Esophagus muscularis mucosa (tissue), 4 donors: ENCODE measurements around the gene ATP11A. TPM values are rescaled to one million over a fixed set of nuclear protein-coding genes. Genes with fewer than 3 reads are reported as not detected.

ENCODE experiments used
- DNase-seq: peaks from one replicate; pipeline ENCODE4 v3.0.0-alpha.2; 2017; ENCODE audit errors: extremely low spot score
- H3K27ac ChIP-seq, 4 donors: fragments of 200-600 bp; sonication (generic); replicated peaks in 1 of 4; 1 replicate in 3 of 4; 2 replicates in 1 of 4; pipeline ENCODE4 v1.5.1; 2016 to 2019; ENCODE audit warnings: mild to moderate bottlenecking in 1 of 4
- H3K27me3 ChIP-seq, 4 donors: fragments of 200-600 bp; sonication (generic); one replicate each; pipeline versions ENCODE4 v1.5.1 to v1.6.0; 2016 to 2019
- H3K36me3 ChIP-seq, 4 donors: fragments of 200-600 bp; sonication (generic); one replicate each; pipeline ENCODE4 v1.5.1; 2016 to 2019
- H3K4me1 ChIP-seq, 4 donors: fragments of 200-600 bp; sonication (generic); one replicate each; pipeline ENCODE4 v1.5.1; 2016 to 2019
- H3K4me3 ChIP-seq, 4 donors: fragments of 200-600 bp; sonication (generic); 1 replicate in 2 of 4; 2 replicates in 2 of 4; pipeline ENCODE4 v1.5.1; 2016 to 2019; ENCODE audit warnings: mild to moderate bottlenecking in 4 of 4, moderate library complexity in 1 of 4
- H3K9me3 ChIP-seq, 4 donors: fragments of 200-600 bp; sonication (generic); 1 replicate in 3 of 4; 2 replicates in 1 of 4; pipeline ENCODE4 v1.5.1; 2016 to 2019
- CTCF ChIP-seq, 3 experiments: fragments of 200-600 bp in 2 of 3; fragments of 450-650 bp in 1 of 3; sonication (generic) in 2 of 3; IDR thresholded peaks; one replicate each; pipeline ENCODE4 v1.5.1; 2017 to 2019; ENCODE audit warnings: antibody characterized with exemption in 3 of 3, mild to moderate bottlenecking in 2 of 3, moderate library complexity in 1 of 3
- EP300 ChIP-seq: sonication (generic); formaldehyde crosslinking; IDR thresholded peaks from one replicate; pipeline ENCODE4 v1.6.1; 2017; ENCODE audit warnings: antibody characterized with exemption
- POLR2A ChIP-seq: fragments of 450-650 bp; IDR thresholded peaks from one replicate; pipeline ENCODE4 v1.6.1; 2017; ENCODE audit warnings: antibody characterized with exemption, moderate library complexity, mild to moderate bottlenecking, low read depth
- POLR2AphosphoS5 ChIP-seq, 2 donors: sonication (generic); formaldehyde crosslinking; IDR thresholded peaks; one replicate each; pipeline ENCODE4 v1.6.1; 2017; ENCODE audit warnings: antibody characterized with exemption in 2 of 2
- WGBS: methylation state at CpG from one replicate; pipeline ENCODE4 v1.1.5; 2018; 5-methylcytosine and 5-hydroxymethylcytosine counted together
- intact Hi-C: fragments of 100-400 bp; cut with DNase I; formaldehyde crosslinking; loops from one replicate; pipeline ENCODE4 v1.15.1; 2023
- total RNA-seq, 4 donors: library from RNA; depleted of rRNA; stranded (reverse); fragments of >200 nt; gene quantifications; one replicate each; pipeline versions ENCODE4 v1.1.0 to v1.2.1, GENCODE V29; 2016

The ATP11A gene
- total RNA-seq, 4 donors from 2014 or later: 11.2 to 27.8 (median 14.3) TPM

GRCh38 chr13:112844879-112845278, 155.0 kb downstream of the ATP11A start:
- peaks cover 0 to 67% (median 43%) of the 10 kb centered on the region in 4 donors for H3K36me3 ChIP-seq
- H3K9me3 ChIP-seq: peaks cover 0 to 12% (median 6%) of the 10 kb centered on the region in 4 donors
- no peak overlapping the region for H3K4me3 ChIP-seq
- H3K27ac ChIP-seq: no peak overlapping the region
- H3K4me1 ChIP-seq: peaks cover 0 to 3% (median 0%) of the 10 kb centered on the region in 4 donors
- no peak for DNase-seq
- no peaks in the 10 kb centered on the region for H3K27me3 ChIP-seq
- no peak for TF ChIP-seq POLR2A
- TF ChIP-seq CTCF (IDR thresholded peaks at IDR 0.05): no peak
- TF ChIP-seq EP300: no peak
- no peak for TF ChIP-seq POLR2AphosphoS5 (IDR thresholded peaks at IDR 0.05)
- intact Hi-C loops: no loop called here
- no CpG with 5 or more reads among the region's 10 CpGs for WGBS

- Histone ChIP-seq H3K27me3 (no peaks in the 10 kb centered on the region), H3K9me3 (peaks cover 0 to 12% (median 6%) of the 10 kb centered on the region in 4 donors), H3K4me1 (peaks cover 0 to 3% (median 0%) of the 10 kb centered on the region in 4 donors), H3K27ac (no peak overlapping the region), H3K4me3 (no peak overlapping the region), H3K36me3 (peaks cover 0 to 70% (median 43%) of the 10 kb centered on the region in 4 donors)
- intact Hi-C loops: no loop called here
- TF ChIP-seq POLR2AphosphoS5 (IDR thresholded peaks at IDR 0.05) (no peak), POLR2A (no peak), CTCF (IDR thresholded peaks at IDR 0.05) (no peak), EP300 (no peak)
- WGBS: 99% methylated on average over 12 of the region's 23 CpGs
- no peak for DNase-seq
Observed at GRCh38 chr13:112845511-112846144, 155.8 kb downstream of the ATP11A start.

GRCh38 chr13:112846411-112847115, 156.7 kb downstream of the ATP11A start:
- no peak overlapping the region for H3K4me3 ChIP-seq
- no peaks in the 10 kb centered on the region for H3K27me3 ChIP-seq
- no peak for DNase-seq
- peaks cover 0 to 12% (median 6%) of the 10 kb centered on the region in 4 donors for H3K9me3 ChIP-seq
- peaks cover 8 to 70% (median 48%) of the 10 kb centered on the region in 4 donors for H3K36me3 ChIP-seq
- no peak for TF ChIP-seq POLR2A
- WGBS: 92% methylated on average over 22 of the region's 23 CpGs
- no peak overlapping the region for H3K27ac ChIP-seq
- intact Hi-C loops: no loop called here
- H3K4me1 ChIP-seq: peaks cover 0 to 3% (median 0%) of the 10 kb centered on the region in 4 donors

GRCh38 chr13:112849500-112849899, 159.7 kb downstream of the ATP11A start:
- no peak overlapping the region for H3K4me3 ChIP-seq
- H3K9me3 ChIP-seq: peaks cover 0 to 12% (median 6%) of the 10 kb centered on the region in 4 donors
- intact Hi-C loops: no loop called here
- no peak overlapping the region for H3K27ac ChIP-seq
- WGBS: 81% methylated on average over 6 of the region's 6 CpGs
- peaks cover 15 to 79% (median 49%) of the 10 kb centered on the region in 4 donors for H3K36me3 ChIP-seq
- H3K27me3 ChIP-seq: no peaks in the 10 kb centered on the region
- no peak for TF ChIP-seq POLR2AphosphoS5 (IDR thresholded peaks at IDR 0.05)
- no peaks in the 10 kb centered on the region for H3K4me1 ChIP-seq
- no peak for DNase-seq

- H3K4me3 ChIP-seq: no peak overlapping the region
- TF ChIP-seq EP300 (no peak), POLR2AphosphoS5 (IDR thresholded peaks at IDR 0.05) (no peak), CTCF (IDR thresholded peaks at IDR 0.05) (no peak), POLR2A (no peak)
- peaks cover 0 to 12% (median 6%) of the 10 kb centered on the region in 4 donors for H3K9me3 ChIP-seq
- DNase-seq: no peak
- no peaks in the 10 kb centered on the region for H3K4me1 ChIP-seq
- intact Hi-C loops: no loop called here
- no peak overlapping the region for H3K27ac ChIP-seq
- no peaks in the 10 kb centered on the region for H3K27me3 ChIP-seq
- 97% methylated on average over 6 of the region's 6 CpGs for WGBS
- peaks cover 18 to 82% (median 54%) of the 10 kb centered on the region in 4 donors for H3K36me3 ChIP-seq
Observed at GRCh38 chr13:112850273-112850672, 160.4 kb downstream of the ATP11A start.
